ENCODE results near the gene ZC2HC1C. TPM values are rescaled to one million over a fixed set of nuclear protein-coding genes. Genes with fewer than 3 reads are reported as not detected.

Gene ZC2HC1C
- total and polyA plus RNA-seq, 2 experiments from 2014 or later: 1.7 to 3.8 TPM

GRCh38 chr14:75054421-75054820 lies 15.0 kb upstream of the ZC2HC1C start:
- H3K27ac ChIP-seq: no peak overlapping the region
- WGBS (ENCODE audit: low lambda C conversion rate, missing lambda C conversion rate): 61% methylated on average over 1 of the region's 1 CpG
- H3K36me3 ChIP-seq (replicated peaks; ENCODE audit: insufficient read depth, low read depth): no peaks in the 10 kb centered on the region
- no peaks in the 10 kb centered on the region for H3K9me2 ChIP-seq (replicated peaks; ENCODE audit: insufficient read depth)
- no peaks in the 10 kb centered on the region for H4K20me1 ChIP-seq (ENCODE audit: insufficient read depth, poor library complexity, severe bottlenecking)
- no peak overlapping the region for H3K4me3 ChIP-seq
- H2AFZ ChIP-seq: no peak overlapping the region
- no peak for TF ChIP-seq CTCF (IDR thresholded peaks at IDR 0.05; ENCODE audit: poor library complexity)
- no peak for TF ChIP-seq EZH2 (IDR thresholded peaks at IDR 0.05; ENCODE audit: borderline replicate concordance)
- TF ChIP-seq EZH2phosphoT487 (IDR thresholded peaks at IDR 0.05; ENCODE audit: low read depth, severe bottlenecking, unreplicated experiment): no peak
- peaks cover 8% of the 10 kb centered on the region for H3K4me1 ChIP-seq (ENCODE audit: insufficient read depth)
- peaks cover 13% of the 10 kb centered on the region for H3K79me2 ChIP-seq
- H3K27me3 ChIP-seq: no peaks in the 10 kb centered on the region
- no peaks in the 10 kb centered on the region for H3K9me3 ChIP-seq (ENCODE audit: low read depth)
- no peak overlapping the region for H3K4me2 ChIP-seq
- DNase-seq (ENCODE audit: low spot score): no peak

- Histone ChIP-seq H3K9me2 (replicated peaks; ENCODE audit: insufficient read depth) (no peaks in the 10 kb centered on the region), H2AFZ (no peak overlapping the region), H3K9me3 (ENCODE audit: low read depth) (no peaks in the 10 kb centered on the region), H3K27ac (no peak overlapping the region), H4K20me1 (ENCODE audit: insufficient read depth, poor library complexity, severe bottlenecking) (no peaks in the 10 kb centered on the region), H3K4me2 (no peak overlapping the region), H3K4me3 (no peak overlapping the region), H3K36me3 (replicated peaks; ENCODE audit: insufficient read depth, low read depth) (no peaks in the 10 kb centered on the region), H3K4me1 (ENCODE audit: insufficient read depth) (peaks cover 6% of the 10 kb centered on the region), H3K27me3 (no peaks in the 10 kb centered on the region), H3K79me2 (peaks cover 13% of the 10 kb centered on the region)
- TF ChIP-seq EZH2 (IDR thresholded peaks at IDR 0.05; ENCODE audit: borderline replicate concordance) (no peak), CTCF (IDR thresholded peaks at IDR 0.05; ENCODE audit: poor library complexity) (no peak), EZH2phosphoT487 (IDR thresholded peaks at IDR 0.05; ENCODE audit: low read depth, severe bottlenecking, unreplicated experiment) (no peak)
- WGBS (ENCODE audit: low lambda C conversion rate, missing lambda C conversion rate): 77% methylated on average over 2 of the region's 2 CpGs
- DNase-seq (ENCODE audit: low spot score): no peak
Observed at GRCh38 chr14:75059642-75060041, 9.8 kb upstream of the ZC2HC1C start.

GRCh38 chr14:75060420-75060819 lies 9.0 kb upstream of the ZC2HC1C start:
- Histone ChIP-seq H3K27me3 (no peaks in the 10 kb centered on the region), H4K20me1 (ENCODE audit: insufficient read depth, poor library complexity, severe bottlenecking) (no peaks in the 10 kb centered on the region), H3K79me2 (peaks cover 13% of the 10 kb centered on the region), H2AFZ (no peak overlapping the region), H3K36me3 (replicated peaks; ENCODE audit: insufficient read depth, low read depth) (no peaks in the 10 kb centered on the region), H3K27ac (no peak overlapping the region), H3K4me1 (ENCODE audit: insufficient read depth) (peaks cover 6% of the 10 kb centered on the region), H3K9me3 (ENCODE audit: low read depth) (no peaks in the 10 kb centered on the region), H3K9me2 (replicated peaks; ENCODE audit: insufficient read depth) (no peaks in the 10 kb centered on the region), H3K4me3 (no peak overlapping the region), H3K4me2 (no peak overlapping the region)
- no peak for TF ChIP-seq EZH2 (IDR thresholded peaks at IDR 0.05; ENCODE audit: borderline replicate concordance)
- 76% methylated on average over 2 of the region's 2 CpGs for WGBS (ENCODE audit: low lambda C conversion rate, missing lambda C conversion rate)
- no peak for DNase-seq (ENCODE audit: low spot score)

GRCh38 chr14:75063013-75063412 lies 6.4 kb upstream of the ZC2HC1C start:
- WGBS (ENCODE audit: low lambda C conversion rate, missing lambda C conversion rate): 50% methylated on average over 5 of the region's 5 CpGs
- no peak for DNase-seq (ENCODE audit: low spot score)
- TF ChIP-seq EZH2 (IDR thresholded peaks at IDR 0.05; ENCODE audit: borderline replicate concordance): no peak
- no peak for TF ChIP-seq CTCF (IDR thresholded peaks at IDR 0.05; ENCODE audit: poor library complexity)
- no peak for TF ChIP-seq EZH2phosphoT487 (IDR thresholded peaks at IDR 0.05; ENCODE audit: low read depth, severe bottlenecking, unreplicated experiment)

More at GRCh38 chr14:75063013-75063412, 6.4 kb upstream of the ZC2HC1C start:
- Histone ChIP-seq H3K4me1 (ENCODE audit: insufficient read depth) (peaks cover 9% of the 10 kb centered on the region), H3K4me3 (peak overlapping the region; percentile 65), H4K20me1 (ENCODE audit: insufficient read depth, poor library complexity, severe bottlenecking) (no peaks in the 10 kb centered on the region), H3K9me2 (replicated peaks; ENCODE audit: insufficient read depth) (no peaks in the 10 kb centered on the region), H3K27ac (peak overlapping the region; percentile 28), H3K9me3 (ENCODE audit: low read depth) (no peaks in the 10 kb centered on the region), H3K79me2 (peaks cover 20% of the 10 kb centered on the region), H3K4me2 (peak overlapping the region; percentile 83), H2AFZ (peak overlapping the region; percentile 73), H3K36me3 (replicated peaks; ENCODE audit: insufficient read depth, low read depth) (no peaks in the 10 kb centered on the region), H3K27me3 (no peaks in the 10 kb centered on the region)

Data from hepatocyte (in vitro differentiated cells).